ENCODE results near the gene TAF6. TPM values are rescaled to one million over a fixed set of nuclear protein-coding genes. Genes with fewer than 3 reads are reported as not detected.
A peak's percentile ranks its signal among the peaks of the same experiment; 100 is the strongest.

The TAF6 gene
- polyA plus RNA-seq, 3 donors: 16.3 to 30.9 (median 27.1) TPM

- H3K27ac ChIP-seq (ENCODE audit: low read depth, low read length): no peak overlapping the region
- WGBS, 3 donors: 64 to 87% (median 72%) methylated on average over 10 of the region's 10 CpGs
These were observed 32.0 kb downstream of the TAF6 start for GRCh38 chr7:100087055-100087750.

DNA sequence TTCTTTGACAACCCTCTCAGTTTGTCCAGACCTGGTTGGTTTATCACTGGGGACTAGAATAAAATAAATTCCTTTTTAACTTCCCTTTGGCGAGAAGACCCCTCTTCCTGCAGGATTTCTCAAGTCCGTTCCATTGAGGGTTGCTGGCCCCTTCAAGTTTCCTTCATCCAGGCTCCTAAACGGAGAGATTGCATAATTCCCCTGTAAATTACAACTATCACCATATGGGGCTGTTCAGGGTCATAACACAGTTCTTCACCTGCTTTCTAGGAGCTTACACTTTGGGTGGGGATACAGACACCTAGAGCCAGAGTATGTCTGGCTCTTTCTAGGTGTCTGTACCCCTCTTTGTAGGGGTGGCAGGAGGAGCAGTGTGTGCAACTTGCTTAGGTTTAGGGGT lies 33.6 kb downstream of the TAF6 start:
- no peak overlapping the region for H3K27ac ChIP-seq (ENCODE audit: low read depth, low read length)
- 31 to 51% (median 32%) methylated on average over 3 of the region's 3 CpGs for WGBS, 3 donors

DNA sequence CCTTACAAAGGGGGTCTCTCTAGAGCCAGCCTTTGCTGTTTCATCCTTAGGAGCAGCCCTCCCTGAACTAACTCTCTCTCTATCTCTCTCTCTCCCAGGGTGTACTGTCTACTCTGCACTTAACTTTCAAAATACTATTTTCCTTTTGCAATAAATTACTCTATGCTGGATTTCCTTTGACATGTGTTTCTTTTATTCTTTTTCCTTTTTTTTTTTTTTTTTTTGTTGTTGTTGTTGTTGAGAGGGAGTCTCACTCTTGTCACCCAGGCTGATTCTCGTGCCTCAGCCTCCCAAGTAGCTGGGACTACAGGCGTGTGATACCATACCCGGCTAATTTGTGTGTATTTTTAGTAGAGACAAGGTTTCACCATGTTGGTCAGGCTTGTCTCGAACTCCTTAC lies 36.2 kb downstream of the TAF6 start:
- no peak overlapping the region for H3K27ac ChIP-seq (ENCODE audit: low read depth, low read length)
- 52 to 67% (median 64%) methylated on average over 4 of the region's 4 CpGs for WGBS, 3 donors

GRCh38 chr7:100081535-100082102 lies 37.5 kb downstream of the TAF6 start, which contains the start of gene ZNF3:
Gene ZNF3, minus strand, starts transcription at chr7:100081723. Its CDS starts 4,366 bp downstream, at chr7:100077357.
- WGBS, 3 donors: 1% methylated on average over 55 of the region's 55 CpGs
- H3K27ac ChIP-seq (ENCODE audit: low read depth, low read length): peak within 1 kb of the TSS; percentile 38

- WGBS, 3 donors: 1% methylated on average over 34 of the region's 34 CpGs
These were observed 38.1 kb downstream of the TAF6 start for GRCh38 chr7:100080907-100081534.

DNA sequence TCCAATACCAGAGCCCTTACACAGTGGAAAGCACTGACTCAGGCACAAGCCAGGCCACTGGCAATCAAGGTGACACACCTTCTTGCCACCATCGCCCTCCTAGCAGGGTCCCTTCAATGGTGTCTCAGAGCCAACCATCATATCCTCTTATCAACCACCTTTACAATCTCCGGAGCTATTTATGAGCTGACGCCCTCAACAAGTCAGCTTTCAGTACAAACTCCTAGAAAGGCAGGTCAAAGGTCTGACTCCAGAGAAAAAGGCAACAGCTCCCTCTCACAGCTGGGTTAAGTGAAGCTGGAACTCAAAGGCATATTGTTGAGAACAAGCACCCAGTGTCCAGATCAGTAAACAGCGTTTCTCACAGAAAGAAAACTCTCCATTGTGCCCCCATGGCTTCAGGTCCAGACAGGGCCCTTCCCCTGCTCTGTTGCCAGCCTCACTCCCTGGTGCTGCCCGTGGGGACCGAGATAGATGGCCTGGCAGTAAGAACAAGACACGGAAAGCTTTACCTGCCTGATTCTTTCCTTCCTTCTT lies 40.1 kb downstream of the TAF6 start:
- WGBS, 3 donors: 54 to 84% (median 83%) methylated on average over 7 of the region's 7 CpGs
- H3K27ac ChIP-seq (ENCODE audit: low read depth, low read length): no peak overlapping the region

More at GRCh38 chr7:100080907-100081534, 38.1 kb downstream of the TAF6 start:
- H3K27ac ChIP-seq (ENCODE audit: low read depth, low read length): peak overlapping the region; percentile 38

- WGBS, 3 donors: 90 to 91% (median 90%) methylated on average over 4 of the region's 4 CpGs
- no peak overlapping the region for H3K27ac ChIP-seq (ENCODE audit: low read depth, low read length)
These were observed 42.0 kb downstream of the TAF6 start for GRCh38 chr7:100077205-100077604.

DNA sequence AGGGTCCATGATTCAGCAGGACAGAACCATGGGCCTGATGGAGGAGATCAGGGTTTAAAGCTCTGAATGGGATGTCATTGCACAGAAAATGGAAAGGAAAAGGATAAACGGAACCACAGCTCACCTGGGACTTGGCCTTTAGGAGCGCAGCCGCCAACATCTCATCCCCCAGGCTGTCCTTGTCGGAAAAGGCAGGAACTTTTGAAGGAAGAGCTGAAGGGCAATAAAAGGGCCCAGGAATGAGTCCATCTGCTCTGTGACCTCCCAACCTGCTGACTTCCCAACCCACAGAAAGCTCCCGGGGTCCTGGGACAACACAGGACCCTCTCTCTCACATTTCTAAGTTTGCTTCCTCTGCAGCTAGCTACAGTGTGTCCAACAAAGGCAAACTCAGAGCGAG lies 43.7 kb downstream of the TAF6 start:
- WGBS, 3 donors: 93 to 96% (median 93%) methylated on average over 6 of the region's 6 CpGs

DNA sequence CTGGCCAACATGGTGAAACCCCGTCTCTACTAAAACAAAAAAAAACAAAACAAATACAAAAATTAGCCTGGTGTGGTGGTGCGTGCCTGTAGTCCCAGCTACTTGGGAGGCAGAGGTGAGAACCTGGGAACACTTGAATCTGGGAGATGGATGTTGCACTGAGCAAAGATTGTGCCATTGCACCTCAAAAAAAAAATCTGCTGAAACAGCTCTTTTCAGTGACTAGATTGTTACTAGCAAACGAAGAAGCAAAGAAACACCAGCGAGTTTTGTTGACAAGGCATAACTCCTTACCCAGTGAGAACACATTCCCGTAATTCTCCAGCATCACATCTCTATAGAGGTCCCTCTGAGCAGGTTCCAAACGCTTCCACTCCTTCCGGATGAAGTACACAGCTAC lies 44.3 kb downstream of the TAF6 start:
- WGBS, 3 donors: 95 to 97% (median 96%) methylated on average over 7 of the region's 7 CpGs

More for the DNA sequence above, 43.7 kb downstream of the TAF6 start:
- H3K27ac ChIP-seq (ENCODE audit: low read depth, low read length): no peak overlapping the region

DNA sequence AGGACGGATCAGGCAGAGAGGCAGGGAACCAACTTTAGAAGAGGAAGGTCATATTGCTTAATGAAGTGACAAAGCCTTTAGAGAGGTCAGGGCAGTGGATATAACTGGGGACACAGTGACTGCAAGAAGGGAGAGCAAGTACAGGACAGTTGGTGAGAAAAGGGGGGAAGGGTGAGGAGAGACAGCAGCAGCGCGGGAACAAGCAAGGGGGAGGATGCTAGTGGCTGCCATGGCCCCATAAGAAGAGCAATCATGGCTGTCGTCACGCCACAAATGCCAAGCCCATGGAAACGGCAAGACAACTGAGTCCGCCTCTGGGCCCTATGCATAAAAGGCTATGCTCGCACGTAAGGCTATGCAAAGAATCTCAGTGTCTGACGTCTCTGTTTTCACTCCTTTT lies 46.7 kb downstream of the TAF6 start:
- WGBS, 3 donors: 98 to 100% (median 98%) methylated on average over 10 of the region's 10 CpGs
- H3K27ac ChIP-seq (ENCODE audit: low read depth, low read length): no peak overlapping the region

More for the DNA sequence above, 44.3 kb downstream of the TAF6 start:
- no peak overlapping the region for H3K27ac ChIP-seq (ENCODE audit: low read depth, low read length)

GRCh38 chr7:100071018-100071723 lies 48.0 kb downstream of the TAF6 start:
- no peak overlapping the region for H3K27ac ChIP-seq (ENCODE audit: low read depth, low read length)
- WGBS, 3 donors: 97 to 99% (median 98%) methylated on average over 11 of the region's 11 CpGs

DNA sequence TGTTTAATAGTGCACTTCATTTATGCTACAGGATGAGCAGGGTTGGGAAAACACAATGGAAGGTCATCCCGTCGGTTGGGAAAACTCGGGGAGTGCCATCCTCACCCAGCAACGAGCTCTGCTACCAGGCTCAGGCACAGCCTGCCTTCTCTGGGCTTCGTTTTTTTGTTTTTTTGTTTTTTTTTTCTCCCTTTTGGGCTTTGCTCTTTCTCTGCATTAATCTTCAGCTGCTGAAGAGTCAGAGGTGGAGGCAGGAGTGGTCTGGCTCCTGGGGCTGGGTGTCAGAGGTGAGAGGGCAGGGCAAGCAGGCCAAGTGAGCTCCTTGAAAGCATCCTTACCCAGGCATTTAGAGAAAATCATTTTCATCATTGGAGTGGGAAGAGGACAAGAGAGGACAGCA lies 49.2 kb downstream of the TAF6 start:
- 96 to 98% (median 97%) methylated on average over 5 of the region's 5 CpGs for WGBS, 3 donors

DNA sequence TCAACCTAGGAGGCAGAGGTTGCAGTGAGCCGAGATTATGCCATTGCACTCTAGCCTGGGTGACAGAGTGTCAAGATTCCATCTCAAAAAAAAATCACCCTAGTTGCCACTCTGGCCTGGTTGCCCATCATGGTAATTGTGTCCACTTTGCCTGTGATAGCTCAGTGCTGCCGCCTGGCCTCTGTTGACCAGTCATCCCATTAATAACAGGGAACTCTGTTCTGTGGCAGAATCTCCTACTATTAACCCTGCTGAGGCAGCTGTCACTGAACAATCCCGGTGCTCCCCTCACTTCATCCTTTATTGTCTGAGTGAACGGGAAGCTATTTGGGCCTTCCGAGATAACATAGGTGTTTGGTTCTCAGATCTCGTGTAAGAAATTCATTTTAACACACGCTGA lies 52.2 kb downstream of the TAF6 start:
- 88 to 94% (median 91%) methylated on average over 7 of the region's 7 CpGs for WGBS, 3 donors
- H3K27ac ChIP-seq (ENCODE audit: low read depth, low read length): no peak overlapping the region

More for the DNA sequence above, 49.2 kb downstream of the TAF6 start:
- H3K27ac ChIP-seq (ENCODE audit: low read depth, low read length): no peak overlapping the region

GRCh38 chr7:100065452-100066186 lies 53.5 kb downstream of the TAF6 start:
- no peak overlapping the region for H3K27ac ChIP-seq (ENCODE audit: low read depth, low read length)
- WGBS, 3 donors: 40 to 65% (median 41%) methylated on average over 8 of the region's 8 CpGs

GRCh38 chr7:100064162-100064561 lies 55.0 kb downstream of the TAF6 start:
- 81 to 89% (median 87%) methylated on average over 9 of the region's 9 CpGs for WGBS, 3 donors
- H3K27ac ChIP-seq (ENCODE audit: low read depth, low read length): no peak overlapping the region

DNA sequence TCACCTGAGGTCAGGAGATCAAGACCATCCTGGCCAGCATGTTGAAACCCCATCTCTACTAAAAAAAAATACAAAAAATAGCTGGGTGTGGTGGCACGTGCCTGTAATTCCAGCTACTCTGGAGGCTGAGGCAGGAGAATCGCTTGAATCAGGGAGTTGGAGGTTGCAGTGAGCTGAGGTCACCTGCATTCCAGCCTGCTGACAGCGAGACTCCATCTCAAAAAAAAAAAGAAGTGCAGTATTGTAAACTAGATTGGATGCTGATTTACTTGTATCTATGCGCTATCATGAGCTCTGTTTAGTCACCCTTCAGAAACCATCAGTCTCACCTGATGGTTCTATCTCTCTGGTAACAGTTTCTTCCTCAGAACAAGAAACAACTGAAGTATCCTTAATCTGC lies 55.8 kb downstream of the TAF6 start:
- 94 to 98% (median 94%) methylated on average over 4 of the region's 4 CpGs for WGBS, 3 donors
- H3K27ac ChIP-seq (ENCODE audit: low read depth, low read length): no peak overlapping the region

- WGBS, 3 donors: 92 to 95% (median 94%) methylated on average over 11 of the region's 11 CpGs
- no peak overlapping the region for H3K27ac ChIP-seq (ENCODE audit: low read depth, low read length)
These were observed 57.5 kb downstream of the TAF6 start for GRCh38 chr7:100061518-100062193.

All from adipose tissue (tissue), 3 donors.